Measurements from ENCODE around the gene RPTOR.
A peak's percentile ranks its signal among the peaks of the same experiment; 100 is the strongest.
"Not testable (repeated sequence)": the region's sequence is repeated elsewhere in the genome, so short reads cannot be mapped to it uniquely, and the experiment has no call there.

The RPTOR gene

GRCh38 chr17:80802626-80803450 lies 258.2 kb downstream of the RPTOR start:
- DNase-seq: no peak

DNA sequence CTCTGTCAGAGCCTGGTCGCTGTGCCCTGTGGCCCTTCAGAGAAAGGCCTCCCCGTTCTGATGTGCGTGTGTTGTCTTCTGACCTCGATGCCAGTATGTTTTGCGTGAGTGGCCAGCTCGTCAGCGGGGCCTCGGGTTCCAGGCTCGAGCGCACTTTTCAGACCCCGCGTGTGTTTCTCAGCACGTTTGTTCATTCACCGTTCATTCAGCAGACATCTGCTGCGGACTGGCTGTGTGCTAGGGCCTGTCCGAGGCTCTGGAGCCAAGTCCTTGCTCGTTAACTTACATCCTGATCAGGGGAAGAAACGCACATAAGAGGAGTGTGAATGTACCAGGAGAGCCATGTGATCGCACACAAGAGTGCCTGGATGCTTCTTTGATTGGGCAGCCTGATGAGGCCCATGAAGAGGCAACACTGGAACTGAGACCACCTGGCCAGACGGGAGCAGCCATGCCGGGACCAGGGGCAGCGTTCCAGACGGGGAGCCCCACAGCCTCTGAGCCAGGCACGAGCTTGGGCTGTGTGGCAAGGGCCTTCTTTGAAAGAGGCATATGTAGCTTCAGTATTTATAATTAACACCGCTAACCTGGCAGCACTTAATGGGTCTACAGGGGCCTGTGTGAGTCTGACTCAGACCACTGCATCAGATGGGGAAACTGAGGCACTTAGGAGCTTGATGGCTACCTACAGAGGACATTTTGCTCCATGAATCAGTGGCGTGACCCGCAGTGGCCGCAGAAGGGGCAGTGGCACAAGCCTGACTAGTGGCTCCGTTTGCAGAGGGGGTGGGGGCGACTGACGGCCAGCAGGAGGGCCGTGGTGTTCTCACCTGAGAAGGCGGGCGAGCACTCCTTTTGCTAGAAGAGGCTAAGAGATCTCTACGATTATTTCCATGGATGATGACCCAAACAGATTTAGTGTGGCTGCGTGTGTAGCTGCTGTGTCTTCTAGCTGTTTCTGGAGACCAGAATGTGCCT lies 259.1 kb downstream of the RPTOR start:
- DNase-seq: no peak

GRCh38 chr17:80804466-80804865 lies 259.8 kb downstream of the RPTOR start:
- DNase-seq: no peak

DNA sequence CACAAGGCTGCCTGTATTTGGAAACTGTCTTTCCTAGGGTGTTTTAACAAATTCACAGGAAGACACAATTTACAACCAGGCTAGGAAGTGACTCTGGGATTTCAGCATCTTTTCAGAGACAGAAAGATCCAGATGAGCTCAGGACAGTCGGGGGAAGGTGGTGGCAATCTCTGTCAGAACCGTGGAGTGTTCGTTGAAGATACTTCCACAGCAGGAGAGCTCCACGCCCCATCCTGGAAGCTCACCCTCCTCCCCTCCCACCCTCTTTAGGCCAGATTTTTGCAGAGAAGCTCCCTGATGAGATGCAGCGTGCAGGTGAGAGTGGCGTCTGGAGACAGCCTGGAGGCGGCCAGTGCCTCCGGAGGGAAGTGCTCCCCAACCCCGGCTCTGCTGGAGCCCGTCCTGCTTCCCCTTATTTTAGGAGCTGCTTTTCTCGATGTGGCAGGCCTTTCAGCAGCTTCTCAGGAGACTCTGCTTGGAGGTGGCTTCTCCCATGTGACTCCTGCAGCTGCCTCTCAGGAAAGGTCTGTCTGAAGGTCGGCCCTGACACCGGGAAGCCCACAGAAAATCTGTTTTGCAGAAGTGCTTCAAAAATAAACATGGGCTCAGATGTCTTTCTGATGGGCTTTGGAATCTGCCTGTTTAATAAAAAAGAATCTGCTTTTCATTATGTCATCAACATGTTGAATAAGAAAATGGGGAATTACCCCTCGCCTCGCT lies 260.6 kb downstream of the RPTOR start:
- peak; percentile 23 for DNase-seq

GRCh38 chr17:80807014-80807413 lies 262.4 kb downstream of the RPTOR start:
- DNase-seq: no peak

GRCh38 chr17:80807882-80808281 lies 263.2 kb downstream of the RPTOR start:
- no peak for DNase-seq

GRCh38 chr17:80811181-80812105 lies 266.8 kb downstream of the RPTOR start:
- peak; percentile 30 for DNase-seq

GRCh38 chr17:80812362-80813088 lies 267.9 kb downstream of the RPTOR start:
- DNase-seq: no peak

GRCh38 chr17:80813318-80813717 lies 268.7 kb downstream of the RPTOR start:
- DNase-seq: no peak

- no peak for DNase-seq
Observed at GRCh38 chr17:80814491-80814890, 269.9 kb downstream of the RPTOR start.

- DNase-seq: no peak
Observed at GRCh38 chr17:80815151-80815681, 270.6 kb downstream of the RPTOR start.

DNA sequence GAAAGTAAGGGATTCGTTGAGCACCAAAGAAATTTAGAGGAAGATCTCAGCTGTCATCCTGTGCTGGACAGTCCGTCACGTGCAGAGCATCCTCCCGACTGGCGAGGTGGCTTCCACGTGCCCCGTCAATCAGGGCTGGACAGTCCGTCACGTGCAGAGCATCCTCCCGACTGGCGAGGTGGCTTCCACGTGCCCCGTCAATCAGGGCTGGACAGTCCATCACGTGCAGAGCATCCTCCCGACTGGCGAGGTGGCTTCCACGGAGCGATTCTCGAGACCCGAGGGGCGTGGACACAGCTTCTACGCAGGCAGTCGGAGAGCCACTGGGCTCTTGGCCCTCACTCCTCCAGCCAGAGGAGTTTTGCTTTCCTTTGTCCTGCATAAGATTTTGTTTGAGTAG lies 271.1 kb downstream of the RPTOR start:
- DNase-seq: not testable (repeated sequence)

- no peak for DNase-seq
Observed at GRCh38 chr17:80816241-80817103, 271.8 kb downstream of the RPTOR start.

- no peak for DNase-seq
Observed at GRCh38 chr17:80817321-80817845, 272.7 kb downstream of the RPTOR start.

DNA sequence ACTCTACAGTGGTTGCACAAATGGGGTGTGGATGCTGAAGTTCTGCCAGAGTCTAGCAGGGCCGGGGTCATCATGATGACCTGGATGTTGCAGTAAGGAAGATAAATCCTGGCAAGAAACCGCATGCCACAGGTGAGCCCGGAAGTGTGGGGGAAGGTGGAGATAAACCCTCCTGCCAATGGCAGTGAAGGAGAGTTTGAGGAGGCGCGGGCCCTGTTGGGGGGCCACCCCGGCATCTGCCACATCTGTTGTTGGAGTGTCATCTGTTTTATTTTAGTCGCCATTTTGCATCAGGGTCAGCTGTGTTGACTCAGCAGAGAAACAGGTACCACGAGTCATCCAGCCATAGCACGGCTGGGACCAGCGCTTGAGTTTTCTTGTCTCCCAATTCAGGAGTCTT lies 273.2 kb downstream of the RPTOR start:
- DNase-seq: peak; percentile 39

DNA sequence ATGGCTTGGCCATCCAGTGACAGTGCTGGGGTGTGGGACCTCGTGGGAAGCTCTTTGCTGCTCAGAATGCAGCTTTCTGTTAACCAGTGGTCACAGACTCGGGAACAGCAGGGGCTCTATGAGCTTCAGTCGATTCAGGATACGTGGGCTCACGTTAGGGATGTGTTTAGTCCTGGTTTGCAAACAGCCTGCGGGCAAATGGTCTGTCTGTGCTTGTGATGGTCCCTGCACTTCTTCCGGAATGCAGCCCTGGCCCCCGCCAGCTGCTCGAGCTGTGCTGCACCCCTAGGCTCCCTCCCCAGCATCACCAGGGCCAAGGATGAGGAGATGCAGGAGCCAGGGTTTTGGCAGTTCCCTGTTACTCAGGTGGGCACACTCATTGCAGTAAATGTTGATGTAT lies 274.2 kb downstream of the RPTOR start:
- DNase-seq: no peak

GRCh38 chr17:80819422-80820164 lies 275.0 kb downstream of the RPTOR start:
- no peak for DNase-seq

- DNase-seq: no peak
Observed at GRCh38 chr17:80820331-80820730, 275.7 kb downstream of the RPTOR start.

GRCh38 chr17:80821546-80821945 lies 276.9 kb downstream of the RPTOR start:
- DNase-seq: no peak
